Gastrocnemius medialis (tissue), 4 donors: ENCODE results near the gene IMPG2. TPM values are rescaled to one million over a fixed set of nuclear protein-coding genes. Genes with fewer than 3 reads are reported as not detected.

Experiments used
- ATAC-seq, 2 donors: fragments of 150-250 bp; one replicate each; pipeline ENCODE4 v1.9.1; 2016
- DNase-seq, 2 donors: peaks; one replicate each; pipeline ENCODE4 v3.0.0-alpha.2; 2019
- H3K27ac ChIP-seq, 4 donors: fragments of 200-600 bp; sonication (generic); 1 replicate in 1 of 4; 2 replicates in 3 of 4; pipeline ENCODE4 v1.5.1; 2016 to 2018; ENCODE audit warnings: mild to moderate bottlenecking in 2 of 4, moderate library complexity in 1 of 4
- H3K27me3 ChIP-seq, 3 donors: fragments of 200-600 bp; sonication (generic) in 2 of 3; 1 replicate in 1 of 3; 2 replicates in 2 of 3; pipeline versions ENCODE4 v1.5.1 to v1.6.0; 2016 to 2019; ENCODE audit warnings: mild to moderate bottlenecking in 1 of 3, moderate library complexity in 1 of 3
- H3K36me3 ChIP-seq, 2 donors: fragments of 200-600 bp; sonication (generic) in 1 of 2; one replicate each; pipeline ENCODE4 v1.5.1; 2017 to 2018
- H3K4me1 ChIP-seq, 2 donors: fragments of 200-600 bp; sonication (generic) in 1 of 2; one replicate each; pipeline ENCODE4 v1.5.1; 2016 to 2017; ENCODE audit warnings: mild to moderate bottlenecking in 2 of 2
- H3K4me3 ChIP-seq, 4 donors: fragments of 200-600 bp; sonication (generic) in 3 of 4; 1 replicate in 1 of 4; 2 replicates in 3 of 4; pipeline ENCODE4 v1.5.1; 2016 to 2019; ENCODE audit warnings: mild to moderate bottlenecking in 2 of 4
- H3K9me3 ChIP-seq, 3 donors: fragments of 200-600 bp; sonication (generic) in 2 of 3; 1 replicate in 1 of 3; 2 replicates in 2 of 3; pipeline ENCODE4 v1.5.1; 2016 to 2019
- POLR2A ChIP-seq, 2 donors: fragments of 450-650 bp; IDR thresholded peaks; one replicate each; pipeline ENCODE4 v1.6.1; 2017; ENCODE audit warnings: antibody characterized with exemption in 2 of 2, mild to moderate bottlenecking in 2 of 2, moderate library complexity in 2 of 2
- in situ Hi-C, 4 donors: fragments of 200-750 bp; cut with MboI; loops; one replicate each; pipeline versions ENCODE4 v1.15.0 to v1.8.0; 2017; ENCODE audit warnings: low sequenced_read_pairs in 4 of 4
- intact Hi-C: fragments of 100-400 bp; cut with DNase I; formaldehyde crosslinking; loops from one replicate; pipeline ENCODE4 v1.15.1; 2023; ENCODE audit warnings: low total_unique reads
- total RNA-seq, 4 donors: library from RNA; depleted of rRNA; stranded (reverse); fragments of >200 nt; gene quantifications; one replicate each; pipeline versions ENCODE4 v1.1.0 to v1.2.3, GENCODE V29; 2016
- TF ChIP-seq, protein P1 (sequence below), 5 experiments: fragments of 450-650 bp in 3 of 5; fragments of 200-600 bp in 2 of 5; sonication (generic) in 2 of 5; IDR thresholded peaks in 4 of 5; conservative IDR thresholded peaks in 1 of 5; 1 replicate in 4 of 5; 2 replicates in 1 of 5; pipeline ENCODE4 v1.5.1; 2016 to 2019; ENCODE audit warnings: antibody characterized with exemption in 5 of 5, mild to moderate bottlenecking in 3 of 5, moderate library complexity in 3 of 5

IMPG2 gene
- total RNA-seq, 4 donors from 2014 or later, result 0.13 to 0.42 (median 0.36) TPM; not detected in 1

DNA sequence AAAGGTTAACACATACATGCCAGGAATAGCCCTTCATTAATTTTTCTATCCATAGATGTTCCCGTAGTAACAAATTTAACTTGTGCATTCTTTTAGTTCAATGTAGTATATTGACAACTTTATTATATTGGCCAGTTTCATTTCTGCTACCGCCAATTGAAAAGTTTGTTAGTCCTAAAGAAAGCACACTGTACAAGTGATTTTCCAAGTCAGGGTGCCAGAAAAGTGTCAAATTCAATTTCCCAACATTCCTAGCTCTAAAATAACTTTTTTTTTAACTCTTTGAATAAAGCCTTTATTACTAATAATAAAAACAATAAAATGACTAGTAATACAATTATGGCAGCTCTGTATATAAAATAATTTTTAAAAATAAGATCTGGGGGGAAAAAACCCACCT lies 68.9 kb downstream of the IMPG2 start:
- intact Hi-C loops, result no loop called here

DNA sequence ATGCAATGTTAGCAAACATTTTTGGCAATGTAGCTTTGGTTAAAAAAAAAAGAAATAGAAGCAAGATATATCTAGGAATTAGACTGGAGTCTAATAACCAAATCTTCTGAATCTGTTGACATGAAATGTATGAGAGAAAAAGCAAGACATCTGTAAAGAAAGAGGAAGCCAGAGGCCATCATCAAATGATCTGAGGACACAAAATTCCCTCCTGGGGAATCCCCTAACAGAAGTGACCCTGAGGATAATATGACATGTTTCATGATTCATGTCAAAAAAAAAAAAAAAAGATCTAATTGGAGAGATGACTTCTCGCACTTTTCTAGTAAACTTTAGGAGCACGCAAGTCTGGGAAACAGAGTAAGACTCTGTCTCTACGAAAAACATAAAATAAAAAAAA lies 70.9 kb downstream of the IMPG2 start:
- DNase-seq (no peak), ATAC-seq (no peak)
- H3K36me3 ChIP-seq, result no peaks in the 10 kb centered on the region
- H3K4me3 ChIP-seq, result no peak overlapping the region
- no peak overlapping the region for H3K27ac ChIP-seq
- peaks cover 3 to 4% of the 10 kb centered on the region in 2 donors for H3K4me1 ChIP-seq
- no peaks in the 10 kb centered on the region for H3K27me3 ChIP-seq
- in situ Hi-C loops (no loop called here), intact Hi-C loops (no loop called here)
- TF ChIP-seq, protein P1, sequence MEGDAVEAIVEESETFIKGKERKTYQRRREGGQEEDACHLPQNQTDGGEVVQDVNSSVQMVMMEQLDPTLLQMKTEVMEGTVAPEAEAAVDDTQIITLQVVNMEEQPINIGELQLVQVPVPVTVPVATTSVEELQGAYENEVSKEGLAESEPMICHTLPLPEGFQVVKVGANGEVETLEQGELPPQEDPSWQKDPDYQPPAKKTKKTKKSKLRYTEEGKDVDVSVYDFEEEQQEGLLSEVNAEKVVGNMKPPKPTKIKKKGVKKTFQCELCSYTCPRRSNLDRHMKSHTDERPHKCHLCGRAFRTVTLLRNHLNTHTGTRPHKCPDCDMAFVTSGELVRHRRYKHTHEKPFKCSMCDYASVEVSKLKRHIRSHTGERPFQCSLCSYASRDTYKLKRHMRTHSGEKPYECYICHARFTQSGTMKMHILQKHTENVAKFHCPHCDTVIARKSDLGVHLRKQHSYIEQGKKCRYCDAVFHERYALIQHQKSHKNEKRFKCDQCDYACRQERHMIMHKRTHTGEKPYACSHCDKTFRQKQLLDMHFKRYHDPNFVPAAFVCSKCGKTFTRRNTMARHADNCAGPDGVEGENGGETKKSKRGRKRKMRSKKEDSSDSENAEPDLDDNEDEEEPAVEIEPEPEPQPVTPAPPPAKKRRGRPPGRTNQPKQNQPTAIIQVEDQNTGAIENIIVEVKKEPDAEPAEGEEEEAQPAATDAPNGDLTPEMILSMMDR (IDR thresholded peaks at IDR 0.05 in 4 of 5, conservative IDR thresholded peaks at IDR 0.05 in 1 of 5), result no peak
- TF ChIP-seq POLR2A (IDR thresholded peaks at IDR 0.05), result no peak
- no peaks in the 10 kb centered on the region for H3K9me3 ChIP-seq

More for the DNA sequence above, 68.9 kb downstream of the IMPG2 start:
- no peak for TF ChIP-seq POLR2A (IDR thresholded peaks at IDR 0.05)
- TF ChIP-seq, protein P1 (IDR thresholded peaks at IDR 0.05 in 4 of 5, conservative IDR thresholded peaks at IDR 0.05 in 1 of 5), result no peak
- Histone ChIP-seq H3K9me3 (no peaks in the 10 kb centered on the region), H3K4me1 (peaks cover 3 to 4% of the 10 kb centered on the region in 2 donors), H3K4me3 (no peak overlapping the region), H3K27me3 (no peaks in the 10 kb centered on the region), H3K27ac (no peak overlapping the region), H3K36me3 (no peaks in the 10 kb centered on the region)
- in situ Hi-C loops, result no loop called here
- no peak for ATAC-seq
- no peak for DNase-seq

DNA sequence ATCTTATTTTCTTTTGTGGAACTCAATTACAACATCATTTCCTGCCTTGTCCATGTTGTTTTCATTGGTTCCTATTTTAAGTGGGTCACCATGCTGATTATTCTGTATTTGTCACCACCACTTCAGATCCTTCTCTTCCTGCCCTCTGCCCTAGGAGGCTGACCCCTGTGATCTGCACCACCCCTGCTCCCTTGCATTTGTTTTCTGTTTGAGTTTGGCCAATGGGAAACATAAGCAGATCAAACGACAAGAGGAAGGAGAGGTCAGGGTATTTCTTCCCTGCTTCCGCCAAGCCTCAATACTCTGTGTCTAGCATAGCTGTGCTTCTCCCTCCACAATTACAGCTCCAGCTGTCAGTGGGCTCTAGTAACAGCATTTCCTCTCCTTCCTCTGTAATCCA lies 71.6 kb downstream of the IMPG2 start:
- in situ Hi-C loops (no loop called here), intact Hi-C loops (no loop called here)
- Histone ChIP-seq H3K9me3 (no peaks in the 10 kb centered on the region), H3K27me3 (no peaks in the 10 kb centered on the region), H3K36me3 (no peaks in the 10 kb centered on the region), H3K4me1 (peaks cover 3 to 4% of the 10 kb centered on the region in 2 donors), H3K4me3 (no peak overlapping the region), H3K27ac (no peak overlapping the region)
- DNase-seq, result no peak
- no peak for ATAC-seq
- no peak for TF ChIP-seq POLR2A (IDR thresholded peaks at IDR 0.05)
- TF ChIP-seq, protein P1 (IDR thresholded peaks at IDR 0.05 in 4 of 5, conservative IDR thresholded peaks at IDR 0.05 in 1 of 5), result no peak

DNA sequence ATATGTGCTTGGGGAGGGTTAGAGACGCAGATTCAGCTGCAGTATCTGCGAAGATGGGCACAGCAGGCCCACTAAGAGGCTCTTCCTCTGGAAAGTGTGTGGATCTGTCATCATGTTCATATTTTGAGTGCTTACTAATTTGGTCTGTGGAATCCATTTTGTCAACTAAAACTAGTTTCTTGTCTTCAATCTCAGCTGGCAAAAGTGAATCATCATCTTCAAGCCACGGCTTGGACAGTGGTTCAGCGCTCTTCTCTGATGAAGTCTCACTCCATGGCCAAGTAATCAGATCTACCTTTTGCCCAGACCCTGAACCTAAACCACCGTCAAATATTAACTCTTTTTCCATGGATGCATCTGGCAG lies 76.2 kb downstream of the IMPG2 start:
- H3K4me1 ChIP-seq, result peaks cover 0 to 3% of the 10 kb centered on the region in 2 donors
- no peak for TF ChIP-seq POLR2A (IDR thresholded peaks at IDR 0.05)
- TF ChIP-seq, protein P1 (IDR thresholded peaks at IDR 0.05 in 4 of 5, conservative IDR thresholded peaks at IDR 0.05 in 1 of 5), result no peak
- in situ Hi-C loops, result no loop called here
- no peak overlapping the region for H3K4me3 ChIP-seq
- DNase-seq (no peak), ATAC-seq (no peak)
- no peaks in the 10 kb centered on the region for H3K9me3 ChIP-seq
- H3K27me3 ChIP-seq, result no peaks in the 10 kb centered on the region
- no peak overlapping the region for H3K27ac ChIP-seq
- intact Hi-C loops, result no loop called here
- H3K36me3 ChIP-seq, result no peaks in the 10 kb centered on the region
